GM18505 (cell line): ENCODE data around the gene SESN1.
"Not testable (repeated sequence)": the region's sequence is repeated elsewhere in the genome, so short reads cannot be mapped to it uniquely, and the experiment has no call there.

Source experiments
- ATAC-seq: cut with Tn5 transposase; IDR thresholded peaks from one replicate; pipeline ENCODE4 v1.9.1; 2021; ENCODE audit not compliant: unreplicated experiment
- POLR2A ChIP-seq: IDR thresholded peaks from 4 replicates; pipeline ENCODE4 v1.6.1; 2011; ENCODE audit warnings: borderline replicate concordance; ENCODE audit not compliant: insufficient read depth, insufficient read length; ENCODE audit errors: extremely low read depth

Gene SESN1

DNA sequence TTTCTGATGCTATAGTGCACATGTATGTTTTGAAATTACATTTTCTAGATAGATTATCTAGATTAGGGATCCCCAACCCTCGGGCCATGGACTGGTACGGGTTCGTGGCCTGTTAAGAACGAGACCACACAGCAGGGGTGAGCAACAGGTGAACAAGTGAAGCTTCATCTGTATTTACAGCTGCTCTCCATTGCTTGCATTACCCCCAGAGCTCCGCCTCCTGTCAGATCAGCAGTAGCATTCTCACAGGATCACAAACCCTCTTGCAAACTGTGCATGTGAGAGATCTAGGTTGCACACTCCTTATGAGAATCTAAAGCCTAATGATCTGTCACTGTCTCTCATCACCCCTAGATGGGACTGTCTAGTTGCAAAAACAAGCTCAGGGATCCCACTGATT is 11.0 kb upstream of the SESN1 start:
- no peak for TF ChIP-seq POLR2A
- no peak for ATAC-seq

GRCh38 chr6:109104512-109104911 is 9.9 kb upstream of the SESN1 start:
- TF ChIP-seq POLR2A = no peak
- no peak for ATAC-seq

DNA sequence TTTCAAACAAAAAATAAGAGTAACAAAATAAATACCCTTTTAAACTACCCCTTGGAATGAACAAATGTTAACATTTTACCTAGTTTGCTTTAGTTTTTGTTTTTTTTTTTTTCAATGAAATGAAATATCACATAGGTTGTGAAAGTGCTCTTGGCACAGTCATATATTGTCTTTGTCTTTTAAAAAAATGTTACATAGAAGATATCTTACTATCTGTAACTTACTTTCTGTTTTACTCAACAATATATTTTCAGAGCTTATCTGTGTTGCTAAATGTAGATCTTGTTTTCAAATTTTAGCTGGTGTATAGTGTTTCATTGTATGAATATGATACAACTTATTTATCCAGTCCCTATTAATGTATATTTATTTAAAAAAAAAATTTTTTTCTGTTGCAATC is 9.3 kb upstream of the SESN1 start:
- ATAC-seq = no peak
- no peak for TF ChIP-seq POLR2A

DNA sequence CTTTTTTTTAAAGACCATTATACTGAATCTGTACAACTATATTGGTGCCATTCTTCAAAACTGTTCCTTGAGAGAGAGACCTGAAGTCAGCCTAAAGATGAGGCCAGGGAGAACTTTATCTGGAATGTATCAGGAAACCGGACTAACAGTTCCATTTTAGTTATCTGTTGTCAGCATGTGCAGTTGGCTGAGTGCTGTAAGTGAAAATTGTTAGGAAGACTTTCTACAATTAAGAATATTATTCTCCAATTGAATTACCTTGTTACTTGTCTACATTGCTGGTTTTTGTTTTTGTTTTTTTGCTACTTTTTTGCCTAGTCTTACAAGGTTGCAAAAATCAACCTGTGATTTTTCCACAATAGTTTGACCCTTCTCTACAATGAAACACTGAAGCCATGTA is 8.1 kb upstream of the SESN1 start:
- no peak for TF ChIP-seq POLR2A
- no peak for ATAC-seq

DNA sequence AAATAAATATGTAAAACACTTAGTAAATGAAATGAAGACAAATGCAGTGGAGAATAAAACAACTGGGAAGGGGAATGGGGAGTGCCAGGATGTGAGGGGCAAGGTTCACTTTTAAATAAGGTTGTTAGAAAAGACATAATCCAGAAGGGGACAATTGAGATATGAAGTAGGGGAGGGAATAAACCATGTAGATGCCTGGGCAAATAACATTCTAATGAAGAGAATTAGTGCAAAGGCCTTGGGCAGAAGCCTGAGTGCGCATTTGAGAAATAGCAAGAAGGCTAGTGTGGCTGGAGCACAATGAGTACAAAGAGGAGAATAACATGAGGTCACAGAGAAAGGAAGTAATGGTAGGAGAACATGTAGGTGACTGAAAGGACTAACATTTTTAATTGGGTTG is 3.0 kb upstream of the SESN1 start:
- no peak for ATAC-seq
- TF ChIP-seq POLR2A = no peak

GRCh38 chr6:109096208-109096607 is 1.6 kb upstream of the SESN1 start:
- no peak for TF ChIP-seq POLR2A
- no peak for ATAC-seq

GRCh38 chr6:109095835-109096084 is 1.1 kb upstream of the SESN1 start:
- ATAC-seq = no peak
- no peak for TF ChIP-seq POLR2A

- peak; percentile 70 for TF ChIP-seq POLR2A
- peak; percentile 78 for ATAC-seq
Measured at GRCh38 chr6:109095036-109095834, 589 bp upstream of the SESN1 start, which contains the start of gene CEP57L1. CEP57L1 (plus strand) TSS chr6:109095507; CDS start chr6:109145222, 49,715 bp downstream.

GRCh38 chr6:109093732-109094415 is 772 bp downstream of the SESN1 start:
- ATAC-seq = no peak
- no peak for TF ChIP-seq POLR2A

DNA sequence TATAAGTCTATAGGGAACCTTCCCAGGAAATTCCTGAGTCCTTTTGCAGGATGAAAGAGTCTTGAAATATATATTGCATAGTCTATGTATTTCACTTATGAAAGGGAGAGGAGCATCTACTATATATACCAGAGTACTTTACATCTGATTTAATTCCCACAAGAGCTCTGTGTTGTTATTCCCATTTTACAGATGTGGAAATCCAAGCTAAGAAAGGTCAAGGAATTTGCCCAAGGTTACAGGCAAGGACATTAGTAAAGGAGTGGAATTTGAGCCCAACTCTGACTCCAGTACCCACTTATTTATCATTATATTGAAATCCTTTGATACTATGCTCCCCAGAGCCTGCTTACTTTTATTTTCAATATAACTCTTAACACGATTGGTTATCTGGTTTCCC is 2.6 kb downstream of the SESN1 start:
- TF ChIP-seq POLR2A = no peak
- ATAC-seq = no peak

- no peak for ATAC-seq
- no peak for TF ChIP-seq POLR2A
Measured at GRCh38 chr6:109091314-109092024, 3.2 kb downstream of the SESN1 start.

DNA sequence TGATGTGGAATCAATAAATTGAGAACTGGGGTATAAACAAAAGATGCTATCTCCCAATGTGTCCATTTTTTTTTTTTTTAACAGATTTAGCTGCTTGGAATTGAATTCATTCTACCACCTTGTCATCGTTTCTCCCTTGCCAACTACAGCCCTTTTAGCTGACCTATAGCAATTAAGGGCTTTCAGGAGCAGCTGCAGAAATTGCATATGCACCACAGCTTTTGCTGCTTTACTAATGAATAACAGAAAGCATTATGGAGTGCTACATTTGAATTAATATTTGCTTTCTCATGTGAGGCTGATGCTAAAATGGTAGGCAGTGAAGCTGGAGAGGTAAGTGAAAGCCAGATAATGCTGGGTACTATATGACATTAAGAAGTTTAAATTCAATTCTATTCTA is 5.7 kb downstream of the SESN1 start:
- ATAC-seq = no peak
- no peak for TF ChIP-seq POLR2A

DNA sequence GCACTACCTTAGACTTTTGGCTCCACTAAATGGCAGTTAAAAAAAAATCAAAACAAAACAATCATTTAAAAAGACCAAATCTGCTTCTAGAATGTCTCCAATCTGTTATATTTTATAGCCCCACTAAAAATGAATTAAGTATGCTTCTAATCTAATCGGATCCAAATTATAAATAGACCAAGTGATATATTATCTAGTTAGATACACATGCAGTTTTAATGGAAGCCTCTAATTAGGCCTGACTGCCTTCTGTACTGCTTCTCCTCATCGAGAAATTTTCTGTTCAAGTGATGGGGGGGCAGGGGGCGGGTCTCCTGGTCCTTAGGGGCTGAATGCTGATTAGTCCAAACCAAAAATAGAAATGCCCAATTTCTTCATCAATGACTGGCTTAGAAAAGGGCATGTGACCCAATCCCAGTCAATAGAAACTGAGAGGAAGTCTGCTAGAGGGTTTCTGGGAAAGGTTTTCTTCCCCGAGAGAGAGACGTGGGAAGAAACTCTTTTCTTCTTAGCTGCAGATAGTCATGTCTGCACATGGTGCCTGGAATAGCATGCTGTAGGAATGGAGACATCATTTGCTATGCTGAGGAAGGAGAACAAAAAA is 6.9 kb downstream of the SESN1 start:
- ATAC-seq = no peak
- no peak for TF ChIP-seq POLR2A

DNA sequence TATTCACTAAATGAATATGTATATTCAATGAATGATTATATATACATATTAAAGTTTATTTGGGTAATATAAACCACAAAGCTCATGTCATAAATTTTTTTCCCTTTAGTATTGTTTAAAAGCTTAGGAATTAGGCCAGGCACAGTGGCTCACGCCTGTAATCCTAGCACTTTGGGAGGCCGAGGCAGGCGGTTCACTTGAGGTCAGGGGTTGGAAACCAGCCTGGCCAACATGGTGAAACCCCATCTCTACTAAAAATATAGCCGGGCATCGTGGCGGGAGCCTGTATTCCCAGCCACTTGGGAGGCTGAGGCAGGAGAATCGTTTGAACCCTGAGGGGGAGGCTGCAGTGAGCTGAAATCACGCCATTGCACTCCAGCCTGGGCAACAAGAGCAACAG is 10.5 kb downstream of the SESN1 start:
- ATAC-seq = not testable (repeated sequence)
